ENCODE data around the gene TMEM201.

DNA sequence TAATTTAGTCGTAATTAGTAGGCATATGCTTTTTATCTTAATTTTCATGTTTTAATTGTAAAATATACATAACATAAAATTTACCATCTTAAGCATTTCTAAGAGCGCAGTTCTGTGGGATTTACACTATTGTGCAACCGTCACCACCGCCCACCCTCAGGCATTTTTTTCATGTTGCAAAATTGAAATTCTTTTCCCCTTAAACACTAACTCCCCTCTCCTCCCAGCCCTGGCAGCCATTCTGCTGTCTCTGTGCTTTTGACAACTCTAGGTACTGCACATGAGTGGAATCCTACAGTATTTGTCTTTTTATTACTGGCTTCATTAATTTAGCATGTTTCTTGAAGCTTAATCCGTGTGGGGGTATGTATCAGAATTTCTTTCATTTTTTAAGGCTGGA is 70.6 kb downstream of the TMEM201 start:
- TF ChIP-seq POLR2A (IDR thresholded peaks at IDR 0.05) (no peak), CTCF (IDR thresholded peaks at IDR 0.05) (no peak)

Measured in heart left ventricle (tissue), 13 donors.